ENCODE results near the gene TMEM178B.

TMEM178B gene

GRCh38 chr7:141402277-141402996 lies 328.6 kb downstream of the TMEM178B start:
- no peak for TF ChIP-seq TAF1 (IDR thresholded peaks at IDR 0.05; ENCODE audit: borderline replicate concordance, insufficient read depth, low read length)
- TF ChIP-seq FOXP2 (optimal IDR thresholded peaks at IDR 0.05; ENCODE audit: borderline replicate concordance, extremely low read depth, extremely low read length, insufficient read depth), result no peak

DNA sequence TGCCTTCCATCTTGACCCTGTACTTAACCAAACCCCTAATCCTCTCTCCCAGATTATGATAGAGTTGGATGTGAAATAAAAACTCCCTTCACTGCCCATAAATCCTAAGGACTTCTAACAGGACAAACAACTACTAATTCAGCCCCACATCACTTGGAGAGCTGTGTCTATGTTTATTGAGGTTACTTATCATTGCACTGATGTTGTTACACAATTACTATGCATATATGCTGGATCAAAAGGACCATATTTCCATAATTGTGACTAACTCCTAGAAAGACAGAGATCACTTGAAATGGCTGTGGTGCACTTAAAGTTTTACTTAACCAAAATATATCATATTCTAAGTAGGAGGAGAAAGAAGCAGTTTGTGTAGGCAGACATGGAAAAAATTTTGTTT lies 332.5 kb downstream of the TMEM178B start:
- TF ChIP-seq TAF1 (IDR thresholded peaks at IDR 0.05; ENCODE audit: borderline replicate concordance, insufficient read depth, low read length), result no peak
- no peak for TF ChIP-seq REST (IDR thresholded peaks at IDR 0.05; ENCODE audit: insufficient read depth in 1 of 2, low read depth in 2 of 2, low read length in 2 of 2)
- no peak for TF ChIP-seq SIN3A (IDR thresholded peaks at IDR 0.05; ENCODE audit: borderline replicate concordance, insufficient read depth, low read length)
- TF ChIP-seq POLR2AphosphoS5 (IDR thresholded peaks at IDR 0.05; ENCODE audit: low read depth, low read length), result no peak
- TF ChIP-seq FOXP2 (optimal IDR thresholded peaks at IDR 0.05; ENCODE audit: borderline replicate concordance, extremely low read depth, extremely low read length, insufficient read depth), result no peak

DNA sequence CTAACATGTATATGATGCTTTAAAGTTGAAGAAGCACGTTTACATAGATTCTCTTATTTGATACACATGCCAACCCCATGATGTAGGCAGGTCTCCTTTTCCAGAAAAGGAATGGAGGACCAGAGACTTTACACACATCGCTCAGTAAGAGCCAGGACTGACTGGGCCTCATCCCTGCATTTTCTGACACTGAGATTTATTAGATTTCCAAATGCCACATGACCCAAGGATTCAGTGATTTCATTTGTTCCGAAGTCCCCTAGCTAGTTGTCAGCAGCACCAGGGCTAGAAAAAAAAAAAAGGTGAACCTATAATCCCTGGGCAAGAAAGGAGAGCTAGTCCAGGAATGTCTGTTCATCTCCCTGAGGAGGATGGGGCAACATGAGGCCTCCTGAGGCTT lies 334.0 kb downstream of the TMEM178B start:
- TF ChIP-seq SIN3A (IDR thresholded peaks at IDR 0.05; ENCODE audit: borderline replicate concordance, insufficient read depth, low read length) (no peak), REST (IDR thresholded peaks at IDR 0.05; ENCODE audit: insufficient read depth in 1 of 2, low read depth in 2 of 2, low read length in 2 of 2) (no peak), POLR2AphosphoS5 (IDR thresholded peaks at IDR 0.05; ENCODE audit: low read depth, low read length) (no peak), FOXP2 (optimal IDR thresholded peaks at IDR 0.05; ENCODE audit: borderline replicate concordance, extremely low read depth, extremely low read length, insufficient read depth) (no peak), TAF1 (IDR thresholded peaks at IDR 0.05; ENCODE audit: borderline replicate concordance, insufficient read depth, low read length) (no peak)

GRCh38 chr7:141408440-141408839 lies 334.6 kb downstream of the TMEM178B start:
- no peak for TF ChIP-seq REST (IDR thresholded peaks at IDR 0.05; ENCODE audit: insufficient read depth in 1 of 2, low read depth in 2 of 2, low read length in 2 of 2)
- TF ChIP-seq POLR2AphosphoS5 (IDR thresholded peaks at IDR 0.05; ENCODE audit: low read depth, low read length), result no peak
- no peak for TF ChIP-seq TAF1 (IDR thresholded peaks at IDR 0.05; ENCODE audit: borderline replicate concordance, insufficient read depth, low read length)
- no peak for TF ChIP-seq SIN3A (IDR thresholded peaks at IDR 0.05; ENCODE audit: borderline replicate concordance, insufficient read depth, low read length)
- no peak for TF ChIP-seq FOXP2 (optimal IDR thresholded peaks at IDR 0.05; ENCODE audit: borderline replicate concordance, extremely low read depth, extremely low read length, insufficient read depth)

GRCh38 chr7:141409219-141409618 lies 335.4 kb downstream of the TMEM178B start:
- TF ChIP-seq FOXP2 (optimal IDR thresholded peaks at IDR 0.05; ENCODE audit: borderline replicate concordance, extremely low read depth, extremely low read length, insufficient read depth), result no peak
- TF ChIP-seq SIN3A (IDR thresholded peaks at IDR 0.05; ENCODE audit: borderline replicate concordance, insufficient read depth, low read length), result no peak
- no peak for TF ChIP-seq REST (IDR thresholded peaks at IDR 0.05; ENCODE audit: insufficient read depth in 1 of 2, low read depth in 2 of 2, low read length in 2 of 2)
- TF ChIP-seq TAF1 (IDR thresholded peaks at IDR 0.05; ENCODE audit: borderline replicate concordance, insufficient read depth, low read length), result no peak
- TF ChIP-seq POLR2AphosphoS5 (IDR thresholded peaks at IDR 0.05; ENCODE audit: low read depth, low read length), result no peak

Measured in PFSK-1 (cell line).